K562 (cell line): ENCODE data around the gene MKS1. TPM values are rescaled to one million over a fixed set of nuclear protein-coding genes. Genes with fewer than 3 reads are reported as not detected.

Experiments used
- CBFA2T2 ChIP-seq: fragments of 450-650 bp; conservative IDR thresholded peaks from 2 replicates; pipeline ENCODE4 v1.6.1; 2017; ENCODE audit warnings: mild to moderate bottlenecking
- CEBPG ChIP-seq, 3 experiments: fragments of 200-800 bp in 1 of 3; sonication (Bioruptor generic) in 1 of 3; sonication (generic) in 1 of 3; formaldehyde crosslinking in 1 of 3; IDR thresholded peaks in 2 of 3; conservative IDR thresholded peaks in 1 of 3; 2 replicates each; pipeline versions ENCODE4 v1.6.1 to v1.8.0; 2016 to 2022; ENCODE audit warnings: missing compliant biosample characterization in 2 of 3, missing genetic modification characterization in 2 of 3, mild to moderate bottlenecking in 1 of 3, missing genetic modification reagents in 1 of 3
- HNRNPH1 ChIP-seq: fragments of 200-400 bp; formaldehyde crosslinking; optimal IDR thresholded peaks from 2 replicates; pipeline ENCODE3; 2017; ENCODE audit warnings: low read depth, mild to moderate bottlenecking, low read length, moderate library complexity
- KDM2B ChIP-seq: fragments of 250-450 bp; sonication (Bioruptor Pico); IDR thresholded peaks from 2 replicates; pipeline ENCODE4 v1.8.0; 2021; ENCODE audit warnings: mild to moderate bottlenecking, moderate library complexity
- KLF1 ChIP-seq: fragments of 450-650 bp; IDR thresholded peaks from 2 replicates; pipeline ENCODE4 v1.6.1; 2016; ENCODE audit warnings: missing genetic modification characterization, missing compliant biosample characterization
- LARP7 ChIP-seq: fragments of 450-650 bp; IDR thresholded peaks from 2 replicates; pipeline ENCODE4 v1.6.1; 2016
- MAZ ChIP-seq, 2 experiments: fragments of 450-650 bp in 1 of 2; sonication (generic) in 1 of 2; formaldehyde crosslinking; IDR thresholded peaks in 1 of 2; conservative IDR thresholded peaks in 1 of 2; 2 replicates each; pipeline versions ENCODE4 v1.4.0 to v1.5.0; 2020; ENCODE audit warnings: mild to moderate bottlenecking in 1 of 2, missing genetic modification reagents in 1 of 2
- MCM7 ChIP-seq, 2 experiments: fragments of 450-650 bp; IDR thresholded peaks; 2 replicates each; pipeline ENCODE4 v1.6.1; 2016 to 2018
- NCOA1 ChIP-seq: fragments of 450-650 bp; IDR thresholded peaks from 2 replicates; pipeline ENCODE4 v1.6.1; 2016; ENCODE audit warnings: low read depth
- POLR2A ChIP-seq: fragments of 450-650 bp; conservative IDR thresholded peaks from 2 replicates; pipeline ENCODE4 v1.6.1; 2016
- POLR2B ChIP-seq: fragments of 450-650 bp; IDR thresholded peaks from 2 replicates; pipeline ENCODE4 v1.6.1; 2018; ENCODE audit warnings: low read depth; ENCODE audit not compliant: partially characterized antibody
- THRAP3 ChIP-seq: fragments of 450-650 bp; IDR thresholded peaks from 2 replicates; pipeline ENCODE4 v1.6.1; 2016; ENCODE audit warnings: mild to moderate bottlenecking, inconsistent platforms, borderline replicate concordance
- TRIM25 ChIP-seq: fragments of 450-650 bp; IDR thresholded peaks from 2 replicates; pipeline ENCODE4 v1.7.0; 2016; ENCODE audit warnings: borderline replicate concordance
- ZC3H11A ChIP-seq: IDR thresholded peaks from 2 replicates; pipeline ENCODE4 v1.6.1; 2012; ENCODE audit warnings: low read depth, low read length, improper control_type of control experiment
- ZFPM2 ChIP-seq: fragments of 250-450 bp; sonication (Bioruptor Pico); IDR thresholded peaks from 2 replicates; pipeline ENCODE4 v1.5.1; 2022; ENCODE audit warnings: mild to moderate bottlenecking
- ZNF175 ChIP-seq: fragments of 200-800 bp; sonication (Bioruptor generic); IDR thresholded peaks from 2 replicates; pipeline ENCODE4 v1.6.1; 2016; ENCODE audit warnings: low read depth, mild to moderate bottlenecking, missing genetic modification characterization, missing compliant biosample characterization
- ZNF239 ChIP-seq: fragments of 250-450 bp; sonication (Bioruptor Pico); IDR thresholded peaks from 2 replicates; pipeline ENCODE4 v1.4.0; 2020; ENCODE audit warnings: mild to moderate bottlenecking
- polyA plus RNA-seq, 8 experiments: library from polyadenylated mRNA; depleted of rRNA in 4 of 8; stranded (reverse) in 5 of 8; unstranded in 3 of 8; fragments of >200 nt; fragmentation: Nextera tagmentation in 2 of 8; fragmentation: Illumina TruSeq in 1 of 8; extraction: Ambion mirVana in 2 of 8; extraction: Trizol in 1 of 8; gene quantifications; 2 replicates each; pipeline versions ENCODE4 v1.2.1 to v1.2.3, GENCODE V29; 2011 to 2014; ENCODE audit warnings: inconsistent platforms in 1 of 8, missing spikeins in 1 of 8
- total RNA-seq, 7 experiments: library from RNA; depleted of rRNA in 6 of 7; stranded (reverse); fragments of >200 nt in 6 of 7; fragmentation: Illumina TruSeq in 2 of 7; extraction: Trizol in 2 of 7; gene quantifications; 2 replicates each; pipeline versions ENCODE4 v1.2.1 to v1.2.3, GENCODE V29; 2011 to 2021; ENCODE audit warnings: low replicate concordance in 1 of 7
- TF ChIP-seq, protein P1 (sequence below): fragments of 450-650 bp; formaldehyde crosslinking; IDR thresholded peaks from 2 replicates; pipeline ENCODE4 v1.4.0; 2020; ENCODE audit warnings: mild to moderate bottlenecking
- TF ChIP-seq, protein P2 (sequence below): sonication (generic); formaldehyde crosslinking; IDR thresholded peaks from 2 replicates; pipeline ENCODE4 v1.8.1; 2022; ENCODE audit warnings: missing genetic modification reagents
- TF ChIP-seq, protein P3 (sequence below): fragments of 250-450 bp; sonication (Bioruptor Pico); IDR thresholded peaks from 2 replicates; pipeline ENCODE4 v1.8.0; 2021; ENCODE audit warnings: borderline replicate concordance, mild to moderate bottlenecking, moderate library complexity; ENCODE audit not compliant: poor library complexity, severe bottlenecking
- TF ChIP-seq, protein P4 (sequence below): fragments of 450-650 bp; IDR thresholded peaks from 2 replicates; pipeline ENCODE4 v1.6.1; 2018; ENCODE audit warnings: mild to moderate bottlenecking, low read depth; ENCODE audit not compliant: partially characterized antibody

Gene MKS1
- total and polyA plus RNA-seq, 9 of the 15 experiments (the other 6 are each of a cell fraction or from before 2014, with no cell fraction given) = 16.3 to 31.0 (median 25.9) TPM

- TF ChIP-seq, protein P1, sequence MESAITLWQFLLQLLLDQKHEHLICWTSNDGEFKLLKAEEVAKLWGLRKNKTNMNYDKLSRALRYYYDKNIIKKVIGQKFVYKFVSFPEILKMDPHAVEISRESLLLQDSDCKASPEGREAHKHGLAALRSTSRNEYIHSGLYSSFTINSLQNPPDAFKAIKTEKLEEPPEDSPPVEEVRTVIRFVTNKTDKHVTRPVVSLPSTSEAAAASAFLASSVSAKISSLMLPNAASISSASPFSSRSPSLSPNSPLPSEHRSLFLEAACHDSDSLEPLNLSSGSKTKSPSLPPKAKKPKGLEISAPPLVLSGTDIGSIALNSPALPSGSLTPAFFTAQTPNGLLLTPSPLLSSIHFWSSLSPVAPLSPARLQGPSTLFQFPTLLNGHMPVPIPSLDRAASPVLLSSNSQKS (CRISPR knock-in tag) = no peak
- TF ChIP-seq KLF1 (tag) = no peak
- no peak for TF ChIP-seq LARP7
- TF ChIP-seq MAZ (CRISPR knock-in tag; conservative IDR thresholded peaks at IDR 0.05 in 1 of 2, IDR thresholded peaks at IDR 0.05 in 1 of 2) = peak; percentile 45 to 67; a peak in 3 of 4 replicates
- TF ChIP-seq THRAP3 = no peak
- TF ChIP-seq CBFA2T2 = no peak
- TF ChIP-seq KDM2B (CRISPR knock-in tag) = no peak
- TF ChIP-seq, protein P2, sequence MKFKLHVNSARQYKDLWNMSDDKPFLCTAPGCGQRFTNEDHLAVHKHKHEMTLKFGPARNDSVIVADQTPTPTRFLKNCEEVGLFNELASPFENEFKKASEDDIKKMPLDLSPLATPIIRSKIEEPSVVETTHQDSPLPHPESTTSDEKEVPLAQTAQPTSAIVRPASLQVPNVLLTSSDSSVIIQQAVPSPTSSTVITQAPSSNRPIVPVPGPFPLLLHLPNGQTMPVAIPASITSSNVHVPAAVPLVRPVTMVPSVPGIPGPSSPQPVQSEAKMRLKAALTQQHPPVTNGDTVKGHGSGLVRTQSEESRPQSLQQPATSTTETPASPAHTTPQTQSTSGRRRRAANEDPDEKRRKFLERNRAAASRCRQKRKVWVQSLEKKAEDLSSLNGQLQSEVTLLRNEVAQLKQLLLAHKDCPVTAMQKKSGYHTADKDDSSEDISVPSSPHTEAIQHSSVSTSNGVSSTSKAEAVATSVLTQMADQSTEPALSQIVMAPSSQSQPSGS (CRISPR knock-in tag) = no peak
- TF ChIP-seq, protein P3, sequence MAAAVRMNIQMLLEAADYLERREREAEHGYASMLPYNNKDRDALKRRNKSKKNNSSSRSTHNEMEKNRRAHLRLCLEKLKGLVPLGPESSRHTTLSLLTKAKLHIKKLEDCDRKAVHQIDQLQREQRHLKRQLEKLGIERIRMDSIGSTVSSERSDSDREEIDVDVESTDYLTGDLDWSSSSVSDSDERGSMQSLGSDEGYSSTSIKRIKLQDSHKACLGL (CRISPR knock-in tag) = no peak
- TF ChIP-seq, protein P4, sequence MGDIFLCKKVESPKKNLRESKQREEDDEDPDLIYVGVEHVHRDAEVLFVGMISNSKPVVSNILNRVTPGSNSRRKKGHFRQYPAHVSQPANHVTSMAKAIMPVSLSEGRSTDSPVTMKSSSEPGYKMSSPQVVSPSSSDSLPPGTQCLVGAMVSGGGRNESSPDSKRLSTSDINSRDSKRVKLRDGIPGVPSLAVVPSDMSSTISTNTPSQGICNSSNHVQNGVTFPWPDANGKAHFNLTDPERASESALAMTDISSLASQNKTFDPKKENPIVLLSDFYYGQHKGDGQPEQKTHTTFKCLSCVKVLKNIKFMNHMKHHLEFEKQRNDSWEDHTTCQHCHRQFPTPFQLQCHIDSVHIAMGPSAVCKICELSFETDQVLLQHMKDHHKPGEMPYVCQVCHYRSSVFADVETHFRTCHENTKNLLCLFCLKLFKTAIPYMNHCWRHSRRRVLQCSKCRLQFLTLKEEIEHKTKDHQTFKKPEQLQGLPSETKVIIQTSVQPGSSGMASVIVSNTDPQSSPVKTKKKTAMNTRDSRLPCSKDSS = no peak
- peak; percentile 71 for TF ChIP-seq ZNF239 (CRISPR knock-in tag)
- no peak for TF ChIP-seq CEBPG (CRISPR knock-in tag; IDR thresholded peaks at IDR 0.05)
- TF ChIP-seq CEBPG (tag; conservative IDR thresholded peaks at IDR 0.05 in 1 of 2, IDR thresholded peaks at IDR 0.05 in 1 of 2) = no peak
- TF ChIP-seq ZFPM2 = no peak
- no peak for TF ChIP-seq HNRNPH1
- no peak for TF ChIP-seq MCM7 (IDR thresholded peaks at IDR 0.05)
- TF ChIP-seq POLR2B = no peak
- TF ChIP-seq POLR2A = no peak
- TF ChIP-seq TRIM25 = no peak
- no peak for TF ChIP-seq ZNF175 (CRISPR knock-in tag)
- no peak for TF ChIP-seq ZC3H11A
- no peak for TF ChIP-seq NCOA1
Observed at GRCh38 chr17:58184986-58185761, 33.9 kb downstream of the MKS1 start (continued).
